Ovary (tissue), 3 donors: ENCODE measurements around the gene MYDGF.

Experiments used
- CTCF ChIP-seq, 3 donors: fragments of 450-650 bp in 2 of 3; fragments of 200-600 bp in 1 of 3; IDR thresholded peaks; one replicate each; pipeline versions ENCODE4 v1.5.1 to v1.8.0; 2016 to 2022; ENCODE audit warnings: antibody characterized with exemption in 3 of 3, mild to moderate bottlenecking in 1 of 3
- EP300 ChIP-seq: sonication (generic); formaldehyde crosslinking; IDR thresholded peaks from one replicate; pipeline ENCODE4 v1.6.1; 2017; ENCODE audit warnings: antibody characterized with exemption
- donor health status: DM: no; HTN: no; CAD: no.

- no peak for TF ChIP-seq CTCF (IDR thresholded peaks at IDR 0.05)
- no peak for TF ChIP-seq EP300
Measured at GRCh38 chr19:4624301-4624700, 45.8 kb downstream of the MYDGF start.
